SKM-1 (cell line): Measurements from ENCODE around the gene LDLRAD3.
"Not testable (repeated sequence)": the region's sequence is repeated elsewhere in the genome, so short reads cannot be mapped to it uniquely, and the experiment has no call there.

Experiments
- DNase-seq: peaks from one replicate; lab custom pipeline; 2025; ENCODE audit not compliant: unreplicated experiment; lab: John Stamatoyannopoulos, UW

LDLRAD3 gene

GRCh38 chr11:35943713-35944502 is at the start of gene LDLRAD3:
LDLRAD3 (plus strand) TSS chr11:35944062; CDS start chr11:35944099, 37 bp downstream.
- peak; percentile 6 for DNase-seq

GRCh38 chr11:35897019-35897418 is 46.8 kb upstream of the LDLRAD3 start:
- no peak for DNase-seq

- no peak for DNase-seq
Observed at GRCh38 chr11:35902961-35903360, 40.9 kb upstream of the LDLRAD3 start.

- DNase-seq: no peak
Observed at GRCh38 chr11:35905646-35906276, 38.1 kb upstream of the LDLRAD3 start.

GRCh38 chr11:35906277-35906661 is 37.6 kb upstream of the LDLRAD3 start:
- DNase-seq: no peak

GRCh38 chr11:35906681-35907080 is 37.2 kb upstream of the LDLRAD3 start:
- no peak for DNase-seq

- DNase-seq: no peak
Observed at GRCh38 chr11:35907648-35908431, 36.0 kb upstream of the LDLRAD3 start.

GRCh38 chr11:35908432-35908771 is 35.5 kb upstream of the LDLRAD3 start:
- not testable (repeated sequence) for DNase-seq

GRCh38 chr11:35909511-35910265 is 34.2 kb upstream of the LDLRAD3 start:
- DNase-seq: no peak

GRCh38 chr11:35911013-35911412 is 32.8 kb upstream of the LDLRAD3 start:
- no peak for DNase-seq

GRCh38 chr11:35911616-35912165 is 32.2 kb upstream of the LDLRAD3 start:
- DNase-seq: no peak

- not testable (repeated sequence) for DNase-seq
Observed at GRCh38 chr11:35912436-35912835, 31.4 kb upstream of the LDLRAD3 start.

- DNase-seq: no peak
Observed at GRCh38 chr11:35912883-35913624, 30.8 kb upstream of the LDLRAD3 start.

- DNase-seq: no peak
Observed at GRCh38 chr11:35914816-35915215, 29.0 kb upstream of the LDLRAD3 start.

GRCh38 chr11:35916270-35916669 is 27.6 kb upstream of the LDLRAD3 start:
- no peak for DNase-seq

GRCh38 chr11:35917676-35918075 is 26.2 kb upstream of the LDLRAD3 start:
- no peak for DNase-seq

GRCh38 chr11:35918716-35919115 is 25.1 kb upstream of the LDLRAD3 start:
- no peak for DNase-seq

- no peak for DNase-seq
Observed at GRCh38 chr11:35919244-35919643, 24.6 kb upstream of the LDLRAD3 start.

GRCh38 chr11:35923452-35923851 is 20.4 kb upstream of the LDLRAD3 start:
- no peak for DNase-seq

GRCh38 chr11:35924811-35925210 is 19.1 kb upstream of the LDLRAD3 start:
- DNase-seq: no peak
